OCI-LY3 (cell line): Measurements from ENCODE around the gene CUL1.

Experiments used
- H2AFZ ChIP-seq: fragments of 200-600, 300-600 bp; shearing (Covaris generic); 2 replicates; pipeline ENCODE4 v1.6.0; 2014; ENCODE audit warnings: antibody characterized with exemption, low read depth, low read length
- H3K27ac ChIP-seq: fragments of 200-600, 300-600 bp; sonication (generic); 2 replicates; pipeline ENCODE4 v1.5.1; 2014; ENCODE audit warnings: mild to moderate bottlenecking, low read length, moderate library complexity, mixed read lengths
- H3K27me3 ChIP-seq: fragments of 200-600, 300-600 bp; sonication (generic); 2 replicates; pipeline ENCODE4 v1.6.1; 2014; ENCODE audit warnings: low read depth, low read length, mixed read lengths
- H3K36me3 ChIP-seq: fragments of 200-600, 300-600 bp; sonication (generic); replicated peaks from 2 replicates; pipeline ENCODE3; 2014; ENCODE audit warnings: low read depth, low read length, mixed read lengths
- H3K4me1 ChIP-seq: fragments of 300-600, 200-600 bp; sonication (generic); 2 replicates; pipeline ENCODE4 v1.6.1; 2014; ENCODE audit warnings: low read length, mixed read lengths
- H3K4me2 ChIP-seq: fragments of 200-600, 300-600 bp; sonication (generic); 2 replicates; pipeline ENCODE4 v1.6.1; 2014; ENCODE audit warnings: low read length, mixed read lengths
- H3K4me3 ChIP-seq: fragments of 300-600, 200-600 bp; sonication (generic); 2 replicates; pipeline ENCODE4 v1.5.1; 2014; ENCODE audit warnings: antibody characterized with exemption, mild to moderate bottlenecking, low read length, moderate library complexity
- H3K79me2 ChIP-seq: fragments of 300-600, 200-600 bp; shearing (Covaris generic); 2 replicates; pipeline ENCODE4 v1.6.1; 2014; ENCODE audit warnings: mild to moderate bottlenecking, low read length, mixed read lengths
- H3K9ac ChIP-seq: fragments of 300-600, 200-600 bp; shearing (Covaris generic); 2 replicates; pipeline ENCODE4 v1.6.0; 2014; ENCODE audit warnings: mild to moderate bottlenecking, low read length, moderate library complexity
- H3K9me3 ChIP-seq: fragments of 200-600, 300-600 bp; shearing (Covaris generic); 2 replicates; pipeline ENCODE4 v1.6.1; 2014; ENCODE audit warnings: low read length, mixed read lengths; ENCODE audit not compliant: insufficient read depth
- H4K20me1 ChIP-seq: fragments of 200-600, 300-600 bp; sonication (generic); 2 replicates; pipeline ENCODE4 v1.6.1; 2016; ENCODE audit warnings: low read length, mixed read lengths; ENCODE audit not compliant: insufficient read depth
- EZH2phosphoT487 ChIP-seq: fragments of 200-600 bp; shearing (Covaris generic); IDR thresholded peaks from 2 replicates; pipeline ENCODE4 v1.6.1; 2018; ENCODE audit warnings: antibody characterized with exemption, mixed run types, low read depth
- TF ChIP-seq, protein P1 (sequence below): fragments of 200-600, 300-600 bp; sonication (generic); IDR thresholded peaks from 2 replicates; pipeline ENCODE4 v1.5.1; 2014; ENCODE audit warnings: antibody characterized with exemption, low read length, low read depth

Gene CUL1

DNA sequence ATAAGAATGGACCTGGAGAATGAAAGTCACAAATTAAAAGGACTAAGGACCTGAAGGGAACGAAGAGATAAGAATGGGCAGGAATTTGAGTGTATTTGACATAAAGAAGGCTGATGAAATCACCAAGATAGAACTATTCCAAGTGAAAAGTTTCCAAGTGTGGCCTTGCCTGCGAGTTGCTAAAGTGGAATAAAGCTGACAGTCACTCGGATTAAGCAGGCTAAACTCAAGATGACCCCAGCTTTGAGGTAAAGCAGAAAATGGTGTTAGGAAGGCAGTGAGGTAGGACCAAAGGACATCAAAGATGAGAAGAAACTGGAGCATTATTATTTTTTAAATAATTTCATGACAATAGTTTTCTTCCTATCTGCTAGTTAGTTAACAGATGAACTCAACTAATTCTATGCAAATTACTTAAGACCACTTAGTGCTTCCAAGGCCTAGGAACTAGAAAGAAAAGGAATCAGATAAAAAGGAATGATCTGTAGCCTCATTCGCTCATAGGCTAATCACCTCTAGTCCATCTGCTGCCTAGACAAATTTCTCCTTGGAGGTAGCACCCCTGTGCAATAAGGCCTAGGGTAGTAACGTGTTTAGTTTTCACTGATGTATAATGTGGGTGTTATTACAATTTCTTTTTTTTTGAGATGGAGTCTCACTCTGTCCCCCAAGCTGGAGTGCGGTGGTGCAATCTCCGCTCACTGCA lies 150.8 kb downstream of the CUL1 start:
- Histone ChIP-seq H3K27ac (no peak overlapping the region), H4K20me1 (peaks cover 100% of the 10 kb centered on the region), H3K36me3 (peaks cover 19% of the 10 kb centered on the region), H2AFZ (no peak overlapping the region), H3K4me3 (no peak overlapping the region), H3K79me2 (peaks cover 100% of the 10 kb centered on the region), H3K9ac (no peak overlapping the region), H3K9me3 (no peaks in the 10 kb centered on the region), H3K27me3 (no peaks in the 10 kb centered on the region), H3K4me2 (no peak overlapping the region), H3K4me1 (peaks cover 23% of the 10 kb centered on the region)
- TF ChIP-seq, protein P1, sequence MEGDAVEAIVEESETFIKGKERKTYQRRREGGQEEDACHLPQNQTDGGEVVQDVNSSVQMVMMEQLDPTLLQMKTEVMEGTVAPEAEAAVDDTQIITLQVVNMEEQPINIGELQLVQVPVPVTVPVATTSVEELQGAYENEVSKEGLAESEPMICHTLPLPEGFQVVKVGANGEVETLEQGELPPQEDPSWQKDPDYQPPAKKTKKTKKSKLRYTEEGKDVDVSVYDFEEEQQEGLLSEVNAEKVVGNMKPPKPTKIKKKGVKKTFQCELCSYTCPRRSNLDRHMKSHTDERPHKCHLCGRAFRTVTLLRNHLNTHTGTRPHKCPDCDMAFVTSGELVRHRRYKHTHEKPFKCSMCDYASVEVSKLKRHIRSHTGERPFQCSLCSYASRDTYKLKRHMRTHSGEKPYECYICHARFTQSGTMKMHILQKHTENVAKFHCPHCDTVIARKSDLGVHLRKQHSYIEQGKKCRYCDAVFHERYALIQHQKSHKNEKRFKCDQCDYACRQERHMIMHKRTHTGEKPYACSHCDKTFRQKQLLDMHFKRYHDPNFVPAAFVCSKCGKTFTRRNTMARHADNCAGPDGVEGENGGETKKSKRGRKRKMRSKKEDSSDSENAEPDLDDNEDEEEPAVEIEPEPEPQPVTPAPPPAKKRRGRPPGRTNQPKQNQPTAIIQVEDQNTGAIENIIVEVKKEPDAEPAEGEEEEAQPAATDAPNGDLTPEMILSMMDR = no peak
- TF ChIP-seq EZH2phosphoT487 = no peak

DNA sequence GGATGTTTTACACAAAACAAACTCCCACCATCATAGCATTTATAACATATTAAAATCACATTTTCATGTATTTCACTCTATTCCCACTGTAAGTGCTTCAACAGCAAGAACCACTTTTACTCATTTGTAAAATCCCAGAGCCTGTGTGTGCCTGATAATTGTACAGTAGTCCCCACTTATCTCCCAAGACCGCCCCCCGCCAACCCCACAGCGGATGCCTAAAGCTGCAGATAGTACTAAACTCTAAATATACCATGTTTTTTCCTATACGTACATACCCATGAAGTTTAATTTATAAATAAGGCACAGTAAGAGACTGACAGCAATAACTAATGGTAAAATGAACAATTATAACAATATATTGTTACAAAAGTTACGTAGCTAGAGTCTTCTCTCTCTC lies 151.9 kb downstream of the CUL1 start:
- Histone ChIP-seq H3K4me3 (no peak overlapping the region), H2AFZ (no peak overlapping the region), H3K9ac (no peak overlapping the region), H3K27ac (no peak overlapping the region), H3K27me3 (no peaks in the 10 kb centered on the region), H3K4me1 (peaks cover 23% of the 10 kb centered on the region), H3K9me3 (no peaks in the 10 kb centered on the region), H4K20me1 (peaks cover 100% of the 10 kb centered on the region), H3K4me2 (no peak overlapping the region), H3K79me2 (peaks cover 100% of the 10 kb centered on the region), H3K36me3 (peaks cover 9% of the 10 kb centered on the region)
- TF ChIP-seq, protein P1 = no peak
- no peak for TF ChIP-seq EZH2phosphoT487
